ENCODE data around the gene ICAM3. TPM values are rescaled to one million over a fixed set of nuclear protein-coding genes. Genes with fewer than 3 reads are reported as not detected.
A peak's percentile ranks its signal among the peaks of the same experiment; 100 is the strongest.

ICAM3 gene
- total RNA-seq, 2 donors from 2014 or later: 144 to 228 TPM

DNA sequence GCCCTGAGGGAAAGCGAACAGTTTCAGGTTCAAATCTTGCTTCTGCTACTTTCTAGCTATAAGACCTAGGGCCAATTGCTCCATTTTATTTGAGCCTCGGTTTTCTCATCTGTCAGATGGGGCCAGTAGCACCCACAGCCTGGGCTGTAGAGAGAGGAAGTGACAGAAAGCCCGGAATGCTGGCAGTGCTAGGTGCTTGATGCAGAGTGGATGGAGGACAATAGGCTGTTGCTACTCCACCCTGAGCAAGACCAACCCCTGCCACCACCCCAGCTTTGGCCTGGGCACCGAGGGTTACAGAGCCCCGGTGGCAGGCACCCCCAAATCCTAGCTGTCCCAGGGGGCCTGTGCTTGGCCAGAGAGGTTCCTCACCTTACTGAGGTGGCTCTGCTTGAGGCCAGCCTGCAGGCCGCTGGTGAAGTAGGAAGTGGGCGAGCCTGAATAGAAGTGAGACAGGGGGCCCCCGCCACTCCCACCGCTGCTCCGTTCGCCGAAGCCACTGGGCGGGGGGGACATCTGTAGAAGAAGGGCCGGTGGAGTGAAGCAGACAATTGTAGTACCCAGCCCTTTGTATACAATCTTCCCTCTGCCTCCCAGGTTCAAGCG, 21.5 kb downstream of the ICAM3 start:
- Mint-ChIP-seq H3K9me3 (no peaks in the 10 kb centered on the region), H3K4me1 (peaks cover 15% of the 10 kb centered on the region), H3K27ac (no peak overlapping the region), H3K4me3 (no peak overlapping the region), H3K36me3 (ENCODE audit: low read depth) (peaks cover 69% of the 10 kb centered on the region), H3K27me3 (no peaks in the 10 kb centered on the region)
- no peak for ATAC-seq (replicated peaks)

DNA sequence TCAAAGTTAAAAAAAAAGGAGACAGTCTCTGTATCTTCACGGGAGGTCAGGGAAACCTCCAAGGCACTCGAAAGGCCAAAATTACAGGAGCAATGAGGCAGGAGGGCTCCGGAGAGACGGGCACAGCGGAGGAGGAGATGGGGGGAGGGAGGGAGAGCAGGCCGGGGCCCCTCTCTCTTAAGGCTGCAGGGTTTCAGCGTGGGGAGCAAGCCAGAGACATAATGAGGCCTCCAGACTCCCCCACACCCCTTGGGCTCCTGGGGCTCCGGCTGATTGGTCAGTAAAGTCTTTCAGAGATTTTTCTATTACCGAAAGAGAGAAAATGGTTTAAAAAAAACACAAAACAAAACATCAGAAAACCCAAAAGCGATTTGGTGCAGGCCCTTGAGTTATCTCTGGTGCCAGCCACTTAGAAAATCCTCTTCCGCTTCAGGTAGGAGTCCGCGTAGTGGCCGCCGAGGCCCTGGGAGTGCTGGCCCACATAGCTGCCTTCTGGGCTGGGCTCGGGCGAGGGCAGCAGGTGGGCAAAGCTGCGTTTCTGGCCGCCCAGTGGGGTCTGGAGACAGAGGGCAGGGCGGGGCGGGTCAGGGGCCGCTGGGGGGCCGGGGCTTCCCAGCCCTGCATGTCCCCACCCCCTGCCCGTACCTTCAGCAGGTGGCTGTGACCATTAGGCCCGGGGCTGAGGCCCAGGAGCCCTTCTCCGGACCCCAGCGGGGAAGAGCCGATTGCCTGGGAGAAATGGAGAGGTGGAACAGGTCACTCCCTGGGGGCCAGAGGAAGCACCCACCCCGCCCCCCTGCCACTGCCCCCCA, 22.2 kb downstream of the ICAM3 start:
- Mint-ChIP-seq H3K9me3 (no peaks in the 10 kb centered on the region), H3K36me3 (ENCODE audit: low read depth) (peaks cover 64% of the 10 kb centered on the region), H3K4me1 (peaks cover 15% of the 10 kb centered on the region), H3K27ac (no peak overlapping the region), H3K27me3 (no peaks in the 10 kb centered on the region), H3K4me3 (no peak overlapping the region)
- no peak for ATAC-seq (replicated peaks)

DNA sequence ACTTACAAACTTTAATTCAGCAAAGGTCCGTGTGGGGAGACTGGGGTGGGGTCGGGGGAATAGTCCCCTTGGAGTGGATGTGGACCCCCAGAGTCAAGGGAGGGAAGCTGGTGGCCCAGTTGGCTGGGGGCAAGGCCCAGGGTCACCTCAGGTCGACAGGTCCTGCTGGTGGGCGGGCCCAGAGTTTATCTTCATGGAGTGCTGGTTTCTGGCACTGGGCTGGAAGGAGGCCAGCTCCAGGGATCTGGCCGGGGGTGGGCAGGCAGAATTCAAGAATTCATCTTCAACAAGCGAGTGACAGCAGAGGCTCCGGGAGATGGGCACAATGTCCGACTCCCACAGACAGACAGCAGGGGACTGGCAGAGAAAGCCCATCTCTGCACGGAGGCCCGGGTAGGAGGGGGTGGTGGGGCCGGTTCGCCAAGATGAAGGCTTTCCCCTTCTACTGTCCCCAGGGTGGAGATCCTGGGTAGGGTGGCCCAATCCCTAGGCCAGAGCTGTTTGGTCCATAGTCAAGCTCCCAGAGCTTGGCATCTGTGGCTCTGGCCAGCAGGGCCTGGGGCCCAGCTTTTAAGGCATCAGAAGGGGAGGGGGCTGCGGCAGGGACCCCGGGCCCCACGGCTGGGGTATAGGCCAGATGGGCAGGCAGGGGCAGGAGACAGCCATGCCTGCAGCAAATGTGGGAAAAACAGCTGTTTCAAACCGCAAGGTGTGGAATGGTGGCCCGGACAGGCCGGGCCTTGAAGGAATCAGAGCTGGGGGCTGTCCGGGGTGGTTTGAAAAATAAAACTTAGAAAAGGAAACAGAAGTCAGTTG, 23.0 kb downstream of the ICAM3 start:
- Mint-ChIP-seq H3K9me3 (no peaks in the 10 kb centered on the region), H3K27ac (peak overlapping the region; percentile 83), H3K27me3 (no peaks in the 10 kb centered on the region), H3K36me3 (ENCODE audit: low read depth) (peaks cover 57% of the 10 kb centered on the region), H3K4me3 (peak overlapping the region; percentile 88), H3K4me1 (peaks cover 15% of the 10 kb centered on the region)
- peak; percentile 17 for ATAC-seq (replicated peaks)

DNA sequence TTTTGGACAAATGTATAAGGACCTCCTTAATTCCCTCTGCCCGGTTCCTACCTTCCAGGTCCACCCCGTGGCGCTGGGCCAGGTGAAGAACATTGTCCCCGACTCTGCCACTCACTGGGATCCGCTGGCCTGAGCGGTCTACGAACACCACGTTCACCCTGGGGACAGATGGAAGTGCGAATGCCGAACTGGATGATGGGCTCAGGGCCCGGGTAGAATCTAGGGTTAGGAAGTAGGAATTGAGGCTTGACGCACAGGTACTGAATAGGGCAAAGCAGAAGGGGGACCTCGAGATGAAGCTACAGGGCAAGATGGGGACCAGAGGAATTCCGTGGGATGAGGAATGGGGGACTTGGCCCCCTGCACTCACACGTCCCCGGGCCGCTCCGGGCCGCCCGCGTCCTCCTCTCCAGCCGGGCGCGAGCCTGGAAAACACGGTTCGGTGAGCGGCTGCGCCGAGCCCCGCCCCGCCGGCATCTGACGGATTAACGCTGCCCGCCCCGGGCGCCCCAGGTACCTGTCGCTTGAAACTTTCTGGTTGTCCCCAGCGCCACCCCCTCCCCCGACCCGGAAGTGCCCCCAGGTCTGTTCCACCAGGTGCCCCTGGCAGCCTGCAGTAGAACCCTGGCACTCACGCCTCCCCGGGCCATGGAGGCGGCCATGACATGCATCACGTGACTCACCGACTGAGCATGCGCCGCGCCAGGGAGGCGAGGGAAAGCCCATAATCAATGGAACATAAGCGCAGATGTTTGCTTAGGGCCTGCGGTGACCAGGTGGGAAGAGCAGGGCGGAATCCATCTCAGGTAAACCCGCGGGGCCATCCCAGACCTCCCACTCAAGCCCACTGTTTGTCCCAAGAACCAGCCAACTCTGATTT, 23.8 kb downstream of the ICAM3 start, which contains the start of gene FDX2:
FDX2 (minus strand) TSS at position 681 of the 880 bp plus-strand sequence; CDS start at position 662, 19 bp downstream.
- H3K36me3 Mint-ChIP-seq (ENCODE audit: low read depth): peaks cover 57% of the 10 kb centered on the region
- ATAC-seq (replicated peaks): peak; percentile 91
- peaks cover 15% of the 10 kb centered on the region for H3K4me1 Mint-ChIP-seq
- H3K9me3 Mint-ChIP-seq: no peaks in the 10 kb centered on the region
- H3K27ac Mint-ChIP-seq: peak within 1 kb of the TSS; percentile 83
- H3K27me3 Mint-ChIP-seq: no peaks in the 10 kb centered on the region
- peak within 1 kb of the TSS; percentile 88 for H3K4me3 Mint-ChIP-seq

DNA sequence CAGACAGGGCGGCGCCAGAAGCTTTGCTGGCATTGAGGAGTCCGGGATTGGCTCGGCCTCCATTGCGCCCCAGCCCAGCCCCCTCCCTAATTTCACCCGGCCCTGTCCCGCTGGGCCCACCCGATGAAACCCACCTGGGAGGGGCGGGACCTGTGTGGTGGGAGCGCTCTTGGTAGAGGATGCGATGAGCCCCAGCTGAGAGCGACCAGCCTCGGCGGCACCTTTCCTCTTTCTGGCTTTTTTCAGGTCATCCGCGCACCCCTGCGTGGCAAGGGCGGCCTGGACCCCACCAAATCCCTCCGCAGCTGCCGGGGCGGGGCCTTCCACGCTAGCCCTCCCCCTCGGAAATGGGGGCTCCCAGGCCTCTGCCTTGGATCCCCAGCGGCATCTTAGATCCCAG, 30.0 kb downstream of the ICAM3 start, which contains the start of gene ZGLP1:
ZGLP1 (minus strand) TSS at position 393 of the 400 bp plus-strand sequence.
- no peak within 1 kb of the TSS for H3K27ac Mint-ChIP-seq
- H3K4me3 Mint-ChIP-seq: no peak within 1 kb of the TSS
- H3K9me3 Mint-ChIP-seq: no peaks in the 10 kb centered on the region
- no peak for ATAC-seq (replicated peaks)
- H3K4me1 Mint-ChIP-seq: no peaks in the 10 kb centered on the region
- peaks cover 10% of the 10 kb centered on the region for H3K36me3 Mint-ChIP-seq (ENCODE audit: low read depth)
- no peaks in the 10 kb centered on the region for H3K27me3 Mint-ChIP-seq

DNA sequence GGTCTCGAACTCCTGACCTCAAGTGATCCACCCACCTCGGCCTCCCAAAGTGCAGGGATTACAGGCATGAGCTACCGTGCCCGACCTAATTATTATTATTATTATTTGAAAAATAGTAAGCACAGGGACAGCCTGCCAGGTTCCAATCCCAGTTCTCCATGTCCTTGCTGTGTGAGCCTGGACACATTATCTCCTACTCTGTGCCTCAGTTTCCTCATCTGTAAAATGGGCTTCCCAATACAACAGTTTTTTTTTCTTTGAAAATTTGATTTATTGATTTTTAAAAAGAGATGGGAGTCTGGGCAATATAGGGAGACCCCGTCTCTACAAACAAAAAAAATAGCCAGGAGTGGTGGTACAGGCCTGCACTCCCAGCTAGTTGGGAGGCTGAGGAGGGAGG, 33.1 kb downstream of the ICAM3 start:
- no peaks in the 10 kb centered on the region for H3K9me3 Mint-ChIP-seq
- H3K4me3 Mint-ChIP-seq: no peak overlapping the region
- H3K27ac Mint-ChIP-seq: no peak overlapping the region
- peaks cover 10% of the 10 kb centered on the region for H3K36me3 Mint-ChIP-seq (ENCODE audit: low read depth)
- H3K4me1 Mint-ChIP-seq: peaks cover 7% of the 10 kb centered on the region
- no peak for ATAC-seq (replicated peaks)
- no peaks in the 10 kb centered on the region for H3K27me3 Mint-ChIP-seq

GRCh38 chr19:10305139-10305806, 34.2 kb downstream of the ICAM3 start:
- Mint-ChIP-seq H3K27me3 (no peaks in the 10 kb centered on the region), H3K4me1 (peaks cover 7% of the 10 kb centered on the region), H3K4me3 (peak overlapping the region; percentile 74), H3K9me3 (no peaks in the 10 kb centered on the region), H3K27ac (peak overlapping the region; percentile 59), H3K36me3 (ENCODE audit: low read depth) (peaks cover 10% of the 10 kb centered on the region)
- ATAC-seq (replicated peaks): no peak

GRCh38 chr19:10299545-10300458, 39.6 kb downstream of the ICAM3 start:
- ATAC-seq (replicated peaks): no peak
- H3K27ac Mint-ChIP-seq: no peak overlapping the region
- H3K4me3 Mint-ChIP-seq: no peak overlapping the region
- H3K27me3 Mint-ChIP-seq: peaks cover 4% of the 10 kb centered on the region
- peaks cover 13% of the 10 kb centered on the region for H3K4me1 Mint-ChIP-seq
- no peaks in the 10 kb centered on the region for H3K9me3 Mint-ChIP-seq
- H3K36me3 Mint-ChIP-seq (ENCODE audit: low read depth): peaks cover 10% of the 10 kb centered on the region

- peaks cover 7% of the 10 kb centered on the region for H3K36me3 Mint-ChIP-seq (ENCODE audit: low read depth)
- no peaks in the 10 kb centered on the region for H3K9me3 Mint-ChIP-seq
- H3K4me3 Mint-ChIP-seq: peak overlapping the region; percentile 74
- H3K4me1 Mint-ChIP-seq: peaks cover 18% of the 10 kb centered on the region
- H3K27ac Mint-ChIP-seq: peak overlapping the region; percentile 78
- peaks cover 20% of the 10 kb centered on the region for H3K27me3 Mint-ChIP-seq
- no peak for ATAC-seq (replicated peaks)
Observed at GRCh38 chr19:10295847-10296591, 43.4 kb downstream of the ICAM3 start.

DNA sequence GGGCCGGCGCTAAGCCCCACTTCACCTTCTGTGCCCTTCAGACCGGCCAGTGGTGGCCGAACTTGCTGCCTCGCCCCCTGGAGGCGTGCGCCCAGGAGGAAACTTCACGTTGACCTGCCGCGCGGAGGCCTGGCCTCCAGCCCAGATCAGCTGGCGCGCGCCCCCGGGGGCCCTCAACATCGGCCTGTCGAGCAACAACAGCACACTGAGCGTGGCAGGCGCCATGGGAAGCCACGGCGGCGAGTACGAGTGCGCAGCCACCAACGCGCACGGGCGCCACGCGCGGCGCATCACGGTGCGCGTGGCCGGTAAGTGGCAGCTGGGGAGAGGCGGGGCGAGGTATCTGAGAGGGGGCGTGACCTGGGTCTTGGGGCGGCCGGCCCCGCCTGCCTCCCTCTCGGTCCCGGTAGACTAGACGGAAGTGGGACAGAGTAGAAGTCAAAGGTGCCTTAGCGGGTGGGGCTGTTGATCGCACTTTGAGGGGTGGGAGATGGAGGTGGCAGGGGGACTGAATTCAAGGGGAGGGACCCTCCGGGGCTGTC, 44.0 kb downstream of the ICAM3 start:
- H3K9me3 Mint-ChIP-seq: no peaks in the 10 kb centered on the region
- peaks cover 25% of the 10 kb centered on the region for H3K27me3 Mint-ChIP-seq
- H3K4me3 Mint-ChIP-seq: peak overlapping the region; percentile 74
- peak; percentile 77 for ATAC-seq (replicated peaks)
- peak overlapping the region; percentile 78 for H3K27ac Mint-ChIP-seq
- peaks cover 22% of the 10 kb centered on the region for H3K4me1 Mint-ChIP-seq
- peaks cover 12% of the 10 kb centered on the region for H3K36me3 Mint-ChIP-seq (ENCODE audit: low read depth)

- no peak for ATAC-seq (replicated peaks)
- Mint-ChIP-seq H3K36me3 (ENCODE audit: low read depth) (peaks cover 17% of the 10 kb centered on the region), H3K4me3 (peak overlapping the region; percentile 74), H3K27ac (no peak overlapping the region), H3K4me1 (peaks cover 27% of the 10 kb centered on the region), H3K9me3 (no peaks in the 10 kb centered on the region), H3K27me3 (peaks cover 29% of the 10 kb centered on the region)
Observed at GRCh38 chr19:10294368-10294697, 45.1 kb downstream of the ICAM3 start.

Measured in activated T-helper 17 cell treated with anti-CD3 and anti-CD28 coated beads, Interleukin-2, amount 50 U/mL, for 72 hours (primary cell).